ENCODE results near the gene COPZ1. TPM values are rescaled to one million over a fixed set of nuclear protein-coding genes. Genes with fewer than 3 reads are reported as not detected.

The COPZ1 gene
- total and polyA plus RNA-seq, 2 experiments from 2014 or later = 149 to 170 TPM

DNA sequence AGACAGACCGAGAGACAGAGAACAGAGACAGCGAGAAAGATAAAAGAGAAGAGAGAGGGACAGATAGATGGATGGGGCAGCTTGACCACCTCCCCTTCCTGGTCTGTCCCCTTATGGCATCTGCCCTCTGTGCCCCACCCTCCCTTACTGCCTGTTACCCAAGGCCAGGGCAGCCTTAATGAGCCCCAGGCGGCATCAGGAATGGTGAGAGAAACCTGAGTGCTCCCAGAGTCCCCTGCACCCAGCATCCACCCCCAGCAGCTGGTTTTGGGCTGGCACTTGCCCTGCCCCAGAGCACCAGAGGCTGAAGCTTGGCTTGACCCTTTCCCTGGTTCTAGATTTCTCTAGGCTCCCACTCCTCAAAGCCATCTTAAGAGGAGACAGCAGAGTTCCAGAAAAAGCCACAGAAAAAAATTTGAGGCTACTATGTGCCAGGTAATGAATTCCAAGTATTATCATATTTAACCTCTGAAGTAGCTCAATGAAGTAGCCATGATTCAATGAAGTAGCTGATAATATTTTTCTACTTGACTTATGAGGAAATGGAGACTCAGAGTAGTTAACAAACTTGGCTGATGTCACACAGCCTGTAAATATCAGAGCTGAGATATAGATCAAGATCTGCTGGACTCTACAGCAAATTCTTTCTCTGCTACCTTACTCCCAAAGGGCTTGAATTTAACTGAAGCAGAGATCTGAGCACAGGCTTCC, 61.6 kb downstream of the COPZ1 start:
- Histone ChIP-seq H4K20me1 (ENCODE audit: insufficient read depth) (no peaks in the 10 kb centered on the region), H3F3A (ENCODE audit: insufficient read depth) (peaks cover 35% of the 10 kb centered on the region; the same call in 1 of the 2 replicates), H2AFZ (no peak overlapping the region), H3K9me3 (ENCODE audit: low read depth) (no peaks in the 10 kb centered on the region), H3K27ac (no peak overlapping the region), H3K9me2 (ENCODE audit: insufficient read depth) (no peaks in the 10 kb centered on the region), H3K36me3 (ENCODE audit: low read depth) (no peaks in the 10 kb centered on the region), H3K27me3 (replicated peaks; ENCODE audit: insufficient read depth) (no peaks in the 10 kb centered on the region), H3K79me2 (ENCODE audit: insufficient read depth) (no peaks in the 10 kb centered on the region), H3K4me1 (ENCODE audit: insufficient read depth) (peaks cover 12% of the 10 kb centered on the region), H3K9ac (no peak overlapping the region), H3K4me2 (ENCODE audit: unreplicated experiment) (no peak overlapping the region), H3K4me3 (no peak overlapping the region)
- no peak for DNase-seq
- in situ Hi-C loops (cut with MboI) = no loop called here
- WGBS, 2 experiments (ENCODE audit: low coverage in 1 of 2, low lambda C conversion rate in 2 of 2, missing lambda C conversion rate in 2 of 2) = 80 to 81% methylated on average over 3 of the region's 3 CpGs
- no peak for TF ChIP-seq EZH2phosphoT487 (IDR thresholded peaks at IDR 0.05; ENCODE audit: insufficient read depth, low read depth)

DNA sequence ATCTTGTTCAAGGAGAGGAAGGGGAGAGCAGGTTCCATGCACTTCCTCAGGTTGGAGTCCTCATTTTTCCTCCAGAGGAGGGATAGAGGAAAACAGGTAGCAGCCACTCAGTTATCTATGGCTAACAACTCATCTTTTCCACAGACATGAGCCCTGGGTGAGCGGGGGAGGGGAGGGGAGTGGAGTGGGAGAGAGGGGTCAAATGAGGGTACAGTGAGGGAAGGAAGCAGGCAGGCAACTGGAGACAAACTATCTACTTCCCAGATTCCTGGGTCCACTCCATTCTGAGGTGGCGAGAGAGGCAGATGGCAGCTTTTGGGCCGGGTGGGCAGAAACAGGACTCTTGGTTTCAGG, 62.2 kb downstream of the COPZ1 start:
- 76 to 84% methylated on average over 3 of the region's 3 CpGs for WGBS, 2 experiments (ENCODE audit: low coverage in 1 of 2, low lambda C conversion rate in 2 of 2, missing lambda C conversion rate in 2 of 2)
- Histone ChIP-seq H3K9me3 (ENCODE audit: low read depth) (no peaks in the 10 kb centered on the region), H3K79me2 (ENCODE audit: insufficient read depth) (no peaks in the 10 kb centered on the region), H3K4me2 (ENCODE audit: unreplicated experiment) (no peak overlapping the region), H3K36me3 (ENCODE audit: low read depth) (no peaks in the 10 kb centered on the region), H3K27ac (no peak overlapping the region), H3K4me1 (ENCODE audit: insufficient read depth) (peaks cover 12% of the 10 kb centered on the region), H3K27me3 (replicated peaks; ENCODE audit: insufficient read depth) (no peaks in the 10 kb centered on the region), H3K4me3 (no peak overlapping the region), H3F3A (ENCODE audit: insufficient read depth) (peaks cover 35% of the 10 kb centered on the region; the same call in 1 of the 2 replicates), H2AFZ (no peak overlapping the region), H3K9ac (no peak overlapping the region), H4K20me1 (ENCODE audit: insufficient read depth) (no peaks in the 10 kb centered on the region), H3K9me2 (ENCODE audit: insufficient read depth) (no peaks in the 10 kb centered on the region)
- in situ Hi-C loops (cut with MboI) = no loop called here
- DNase-seq = no peak
- TF ChIP-seq EZH2phosphoT487 (IDR thresholded peaks at IDR 0.05; ENCODE audit: insufficient read depth, low read depth) (no peak), EZH2 (IDR thresholded peaks at IDR 0.05; ENCODE audit: insufficient read depth, poor library complexity, severe bottlenecking) (no peak)

DNA sequence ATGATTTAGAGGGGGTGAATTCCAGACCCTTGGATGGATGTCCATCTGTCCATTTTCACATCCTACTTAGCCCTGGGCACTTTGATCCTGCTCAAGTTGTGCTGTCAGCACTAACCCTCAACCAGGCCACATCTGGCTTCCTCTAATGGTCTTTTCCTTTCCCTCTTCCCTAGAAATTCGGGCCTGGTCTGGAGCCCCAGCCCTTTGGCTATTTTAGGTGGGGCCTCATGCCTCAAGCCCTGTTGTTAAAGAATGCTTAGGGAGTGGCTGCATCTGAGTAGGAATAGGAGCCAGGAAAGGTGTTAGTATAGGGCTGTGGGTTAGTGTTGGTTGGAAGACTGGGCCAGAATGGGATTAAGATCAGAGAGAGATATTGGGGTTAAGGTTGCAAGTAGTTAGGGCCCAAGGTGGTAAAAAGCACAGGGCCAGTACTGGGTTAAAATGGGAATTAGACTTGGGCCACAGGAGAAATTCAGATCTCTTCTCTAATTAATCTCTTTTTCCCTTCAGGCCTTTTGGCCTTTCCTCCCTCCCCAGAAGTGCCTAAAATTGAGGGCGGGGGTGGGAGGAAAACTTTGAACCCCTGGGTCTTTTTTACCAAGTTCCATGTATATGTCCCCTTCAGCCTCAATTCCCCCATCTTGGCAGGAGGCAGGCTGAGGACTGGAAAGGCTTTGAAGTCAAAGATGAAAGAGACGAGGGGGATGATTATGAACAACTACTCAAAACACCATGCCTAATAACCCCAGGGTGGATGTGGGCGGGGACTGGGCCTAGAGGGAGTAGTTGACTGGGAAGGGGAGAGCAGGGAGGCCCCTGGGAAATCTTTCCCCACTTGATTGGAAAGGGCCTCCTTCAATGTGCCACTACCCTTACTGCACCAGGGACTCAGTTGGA, 63.6 kb downstream of the COPZ1 start:
- Histone ChIP-seq H3K27ac (no peak overlapping the region), H3K36me3 (ENCODE audit: low read depth) (peaks cover 4% of the 10 kb centered on the region; the same call in 1 of the 2 replicates), H3K9ac (no peak overlapping the region), H2AFZ (no peak overlapping the region), H3K4me2 (ENCODE audit: unreplicated experiment) (no peak overlapping the region), H3K27me3 (replicated peaks; ENCODE audit: insufficient read depth) (no peaks in the 10 kb centered on the region), H4K20me1 (ENCODE audit: insufficient read depth) (no peaks in the 10 kb centered on the region), H3K79me2 (ENCODE audit: insufficient read depth) (no peaks in the 10 kb centered on the region), H3K4me1 (ENCODE audit: insufficient read depth) (peaks cover 1% of the 10 kb centered on the region; the same call in 1 of the 2 replicates), H3K9me2 (ENCODE audit: insufficient read depth) (no peaks in the 10 kb centered on the region), H3K9me3 (ENCODE audit: low read depth) (no peaks in the 10 kb centered on the region), H3F3A (ENCODE audit: insufficient read depth) (peaks cover 41% of the 10 kb centered on the region; the same call in 1 of the 2 replicates), H3K4me3 (no peak overlapping the region)
- TF ChIP-seq EZH2phosphoT487 (IDR thresholded peaks at IDR 0.05; ENCODE audit: insufficient read depth, low read depth) (no peak), EZH2 (IDR thresholded peaks at IDR 0.05; ENCODE audit: insufficient read depth, poor library complexity, severe bottlenecking) (no peak)
- in situ Hi-C loops (cut with MboI) = no loop called here
- no peak for DNase-seq
- WGBS, 2 experiments (ENCODE audit: low coverage in 1 of 2, low lambda C conversion rate in 2 of 2, missing lambda C conversion rate in 2 of 2) = 73% methylated on average over 4 of the region's 4 CpGs

DNA sequence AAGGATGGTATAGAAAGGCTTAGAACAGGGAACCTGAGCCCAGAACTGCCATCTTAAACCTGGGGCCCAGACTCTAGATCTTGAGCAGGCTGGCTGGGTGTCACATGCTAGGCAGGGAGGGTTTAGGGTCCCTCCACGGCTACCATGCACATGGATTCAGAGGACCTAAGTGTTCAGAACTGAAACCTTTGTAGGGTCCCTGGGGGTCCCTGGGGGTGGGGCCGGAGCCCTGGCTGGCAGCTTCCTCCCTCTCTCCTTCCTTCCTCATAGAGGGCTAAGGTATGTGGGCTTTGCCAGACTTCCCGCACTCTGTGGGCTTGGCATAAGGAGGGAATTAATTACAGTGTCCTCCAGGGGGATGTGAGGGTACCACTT, 64.2 kb downstream of the COPZ1 start:
- no peak overlapping the region for H3K9ac ChIP-seq
- H2AFZ ChIP-seq = no peak overlapping the region
- H3K27me3 ChIP-seq (replicated peaks; ENCODE audit: insufficient read depth) = no peaks in the 10 kb centered on the region
- no peak overlapping the region for H3K27ac ChIP-seq
- peaks cover 9% of the 10 kb centered on the region; the same call in 1 of the 2 replicates for H3K36me3 ChIP-seq (ENCODE audit: low read depth)
- 87 to 100% methylated on average over 3 of the region's 3 CpGs for WGBS, 2 experiments (ENCODE audit: low coverage in 1 of 2, low lambda C conversion rate in 2 of 2, missing lambda C conversion rate in 2 of 2)
- no peak for TF ChIP-seq EZH2 (IDR thresholded peaks at IDR 0.05; ENCODE audit: insufficient read depth, poor library complexity, severe bottlenecking)
- TF ChIP-seq EZH2phosphoT487 (IDR thresholded peaks at IDR 0.05; ENCODE audit: insufficient read depth, low read depth) = no peak
- DNase-seq = no peak
- no peaks in the 10 kb centered on the region for H3K79me2 ChIP-seq (ENCODE audit: insufficient read depth)
- H3F3A ChIP-seq (ENCODE audit: insufficient read depth) = peaks cover 41% of the 10 kb centered on the region
- no peaks in the 10 kb centered on the region for H3K9me2 ChIP-seq (ENCODE audit: insufficient read depth)
- no peaks in the 10 kb centered on the region for H3K9me3 ChIP-seq (ENCODE audit: low read depth)
- no peak overlapping the region for H3K4me3 ChIP-seq
- H3K4me2 ChIP-seq (ENCODE audit: unreplicated experiment) = no peak overlapping the region
- in situ Hi-C loops (cut with MboI) = no loop called here
- H4K20me1 ChIP-seq (ENCODE audit: insufficient read depth) = no peaks in the 10 kb centered on the region
- no peaks in the 10 kb centered on the region for H3K4me1 ChIP-seq (ENCODE audit: insufficient read depth)

All from GM23248 (cell line).